Lung (tissue), 12 donors: ENCODE measurements around the gene SUN1. TPM values are rescaled to one million over a fixed set of nuclear protein-coding genes. Genes with fewer than 3 reads are reported as not detected.

Experiments
- ATAC-seq: fragments of 200-7000 bp; cut with Tn5 transposase; one replicate; pipeline ENCODE4 v1.9.1; 2020; ENCODE audit warnings: moderate number of reproducible peaks; ENCODE audit not compliant: insufficient read depth, low FRiP score
- DNase-seq, 3 donors: peaks; one replicate each; pipeline ENCODE4 v3.0.0-alpha.2; 2013 to 2017
- H3K27ac ChIP-seq, 2 donors: one replicate each; pipeline ENCODE4 v1.5.1; 2013; ENCODE audit warnings: mild to moderate bottlenecking in 2 of 2, moderate library complexity in 2 of 2, control low read depth in 1 of 2, inconsistent platforms in 1 of 2, low read depth in 1 of 2, low read length in 1 of 2
- H3K27me3 ChIP-seq, 3 donors: one replicate each; pipeline ENCODE4 v1.5.1; 2013; ENCODE audit warnings: low read length in 2 of 3; ENCODE audit not compliant: control insufficient read depth in 3 of 3, insufficient read depth in 3 of 3
- H3K36me3 ChIP-seq, 4 donors: one replicate each; pipeline ENCODE4 v1.5.1; 2013; ENCODE audit warnings: low read length in 4 of 4, mild to moderate bottlenecking in 1 of 4, moderate library complexity in 1 of 4; ENCODE audit not compliant: control insufficient read depth in 4 of 4, insufficient read depth in 4 of 4
- H3K4me1 ChIP-seq, 5 donors: one replicate each; pipeline ENCODE4 v1.5.1; 2013; ENCODE audit warnings: low read length in 5 of 5, mild to moderate bottlenecking in 2 of 5, moderate library complexity in 1 of 5; ENCODE audit not compliant: control insufficient read depth in 5 of 5, insufficient read depth in 5 of 5
- H3K4me3 ChIP-seq: one replicate; pipeline ENCODE4 v1.5.1; 2013; ENCODE audit warnings: mild to moderate bottlenecking, control low read depth, moderate library complexity
- H3K9ac ChIP-seq, 2 donors: one replicate each; pipeline ENCODE4 v1.5.1; 2013; ENCODE audit warnings: low read length in 2 of 2, control low read depth in 1 of 2; ENCODE audit not compliant: insufficient read depth in 1 of 2
- H3K9me3 ChIP-seq, 4 donors: one replicate each; pipeline ENCODE4 v1.5.1; 2013; ENCODE audit warnings: low read length in 3 of 4, mild to moderate bottlenecking in 1 of 4, moderate library complexity in 1 of 4; ENCODE audit not compliant: control insufficient read depth in 4 of 4, insufficient read depth in 3 of 4
- CTCF ChIP-seq: IDR thresholded peaks from 2 replicates; pipeline ENCODE4 v1.5.1; 2012; ENCODE audit warnings: mild to moderate bottlenecking; ENCODE audit errors: control extremely low read depth, extremely low read depth
- WGBS, 2 donors: extraction: QIAGEN DNeasy Blood & Tissue Kit; methylation state at CpG; one replicate each; pipeline ENCODE4 v1.1.7; 2013; 5-methylcytosine and 5-hydroxymethylcytosine counted together
- polyA plus RNA-seq, 2 donors: library from polyadenylated mRNA; stranded (reverse); fragments of 200-250 nt; gene quantifications; one replicate each; pipeline ENCODE4 v1.2.1, GENCODE V29; 2013
- total RNA-seq, 2 donors: library from RNA; depleted of rRNA in 1 of 2; stranded (reverse); fragments of >200 nt in 1 of 2; gene quantifications; one replicate each; pipeline ENCODE4 v1.2.1, GENCODE V29; 2014 to 2021
- donor health status: control.
- donor health status: control.
- donor health status: Bipolar disorder and iron deficiency.
- donor health status: healthy.
- donor health status: DM: yes; HTN: yes; CAD: no.

SUN1 gene
- total and polyA plus RNA-seq, 4 donors: 69.6 to 349 (median 104) TPM

GRCh38 chr7:882336-883035 lies 50.2 kb downstream of the SUN1 start:
- ATAC-seq: no peak
- Histone ChIP-seq H3K27me3 (no peaks in the 10 kb centered on the region), H3K4me3 (no peak overlapping the region), H3K4me1 (peaks cover 4 to 21% (median 7%) of the 10 kb centered on the region in 5 donors), H3K9ac (no peak overlapping the region), H3K27ac (no peak overlapping the region), H3K9me3 (no peaks in the 10 kb centered on the region), H3K36me3 (peaks cover 0 to 20% (median 4%) of the 10 kb centered on the region in 4 donors)
- 92 to 93% methylated on average over 37 of the region's 37 CpGs for WGBS, 2 donors
- DNase-seq: no peak
- TF ChIP-seq CTCF: no peak

GRCh38 chr7:883055-884021 lies 51.1 kb downstream of the SUN1 start:
- Histone ChIP-seq H3K4me3 (no peak overlapping the region), H3K27ac (no peak overlapping the region), H3K9ac (no peak overlapping the region), H3K9me3 (no peaks in the 10 kb centered on the region), H3K27me3 (no peaks in the 10 kb centered on the region), H3K4me1 (peaks cover 0 to 16% (median 2%) of the 10 kb centered on the region in 5 donors), H3K36me3 (peaks cover 0 to 28% (median 9%) of the 10 kb centered on the region in 4 donors)
- no peak for TF ChIP-seq CTCF
- WGBS, 2 donors: 81 to 82% methylated on average over 48 to 50 of the region's 50 CpGs
- no peak for DNase-seq
- ATAC-seq: no peak

GRCh38 chr7:884191-885003 lies 52.1 kb downstream of the SUN1 start:
- WGBS, 2 donors: 92 to 93% methylated on average over 31 of the region's 31 CpGs

More at GRCh38 chr7:884191-885003, 52.1 kb downstream of the SUN1 start:
- Histone ChIP-seq H3K9ac (no peak overlapping the region), H3K36me3 (peaks cover 0 to 36% (median 8%) of the 10 kb centered on the region in 4 donors), H3K9me3 (peaks cover 0 to 3% (median 0%) of the 10 kb centered on the region in 4 donors), H3K4me3 (no peak overlapping the region), H3K4me1 (peaks cover 0 to 14% (median 0%) of the 10 kb centered on the region in 5 donors), H3K27me3 (no peaks in the 10 kb centered on the region), H3K27ac (no peak overlapping the region)
- DNase-seq (no peak), ATAC-seq (no peak)
- TF ChIP-seq CTCF: no peak
